K562 (cell line): ENCODE data around the gene HCN3. TPM values are rescaled to one million over a fixed set of nuclear protein-coding genes. Genes with fewer than 3 reads are reported as not detected.

Experiments used
- CCNT2 ChIP-seq: IDR thresholded peaks from 2 replicates; pipeline ENCODE4 v1.6.1; 2011; ENCODE audit warnings: borderline replicate concordance, low read depth, mild to moderate bottlenecking, moderate library complexity, mixed read lengths, low read length; ENCODE audit not compliant: insufficient read length; ENCODE audit errors: extremely low read depth
- CREB5 ChIP-seq: fragments of 250-450 bp; sonication (Bioruptor Pico); IDR thresholded peaks from 2 replicates; pipeline ENCODE4 v1.5.0; 2020; ENCODE audit warnings: mild to moderate bottlenecking
- CTBP1 ChIP-seq: fragments of 450-650 bp; IDR thresholded peaks from 2 replicates; pipeline ENCODE4 v1.6.1; 2016; ENCODE audit warnings: borderline replicate concordance
- GABPA ChIP-seq: fragments of 200-800 bp; sonication (Bioruptor generic); conservative IDR thresholded peaks from 2 replicates; pipeline ENCODE4 v1.6.1; 2016; ENCODE audit warnings: low read depth, missing genetic modification characterization, missing compliant biosample characterization
- HMG20A ChIP-seq: fragments of 450-650 bp; formaldehyde crosslinking; conservative IDR thresholded peaks from 2 replicates; pipeline ENCODE4 v1.4.0; 2020; ENCODE audit warnings: mild to moderate bottlenecking, mixed read lengths
- HSF4 ChIP-seq: fragments of 250-450 bp; sonication (Bioruptor Pico); IDR thresholded peaks from 2 replicates; pipeline ENCODE4 v2.1.2; 2022; ENCODE audit warnings: mild to moderate bottlenecking, moderate library complexity, borderline replicate concordance
- LARP7 ChIP-seq: fragments of 450-650 bp; IDR thresholded peaks from 2 replicates; pipeline ENCODE4 v1.6.1; 2016
- MCM3 ChIP-seq: fragments of 450-650 bp; IDR thresholded peaks from 2 replicates; pipeline ENCODE4 v1.6.1; 2016
- NELFE ChIP-seq: IDR thresholded peaks from 2 replicates; pipeline ENCODE4 v1.6.1; 2011; ENCODE audit warnings: mild to moderate bottlenecking; ENCODE audit not compliant: insufficient read depth, insufficient read length
- NR4A1 ChIP-seq, 2 experiments: fragments of 250-450 bp in 1 of 2; fragments of 450-650 bp in 1 of 2; sonication (Bioruptor Pico) in 1 of 2; IDR thresholded peaks; 2 replicates each; pipeline versions ENCODE4 v1.4.0 to v1.6.1; 2016 to 2020; ENCODE audit warnings: mild to moderate bottlenecking in 2 of 2, missing compliant biosample characterization in 1 of 2, missing genetic modification characterization in 1 of 2, moderate library complexity in 1 of 2
- POLR2A ChIP-seq: fragments of 450-650 bp; conservative IDR thresholded peaks from 2 replicates; pipeline ENCODE4 v1.6.1; 2016
- POLR2H ChIP-seq: IDR thresholded peaks from 2 replicates; pipeline ENCODE4 v1.6.1; 2016; ENCODE audit warnings: missing genetic modification characterization, low read depth, mild to moderate bottlenecking, control low read depth, missing compliant biosample characterization, moderate library complexity
- SMARCC2 ChIP-seq: fragments of 450-650 bp; IDR thresholded peaks from 2 replicates; pipeline ENCODE4 v1.6.1; 2017; ENCODE audit warnings: antibody characterized with exemption, moderate library complexity, mild to moderate bottlenecking, low read depth
- THAP7 ChIP-seq: fragments of 250-450 bp; sonication (Bioruptor Pico); IDR thresholded peaks from 2 replicates; pipeline ENCODE4 v1.5.0; 2021
- TSC22D4 ChIP-seq: fragments of 450-650 bp; IDR thresholded peaks from 2 replicates; pipeline ENCODE4 v1.6.1; 2016; ENCODE audit warnings: missing genetic modification characterization, missing biosample characterization, control low read depth
- ZNF134 ChIP-seq: fragments of 250-450 bp; sonication (Bioruptor Pico); conservative IDR thresholded peaks from 2 replicates; pipeline ENCODE4 v1.4.0; 2020
- ZNF280A ChIP-seq: fragments of 450-650 bp; IDR thresholded peaks from 2 replicates; pipeline ENCODE4 v1.6.1; 2018; ENCODE audit warnings: mild to moderate bottlenecking, low read depth; ENCODE audit not compliant: partially characterized antibody
- ZNF57 ChIP-seq: fragments of 450-650 bp; formaldehyde crosslinking; IDR thresholded peaks from 2 replicates; pipeline ENCODE4 v1.4.0; 2020; ENCODE audit warnings: mild to moderate bottlenecking, moderate library complexity
- ZNF609 ChIP-seq: sonication (generic); formaldehyde crosslinking; IDR thresholded peaks from 2 replicates; pipeline ENCODE4 v1.8.1; 2023; ENCODE audit warnings: missing genetic modification reagents, mild to moderate bottlenecking, borderline replicate concordance
- ZNF780A ChIP-seq: fragments of 250-450 bp; sonication (Bioruptor Pico); IDR thresholded peaks from 2 replicates; pipeline ENCODE4 v1.5.0; 2021; ENCODE audit warnings: mild to moderate bottlenecking
- polyA plus RNA-seq, 8 experiments: library from polyadenylated mRNA; depleted of rRNA in 4 of 8; stranded (reverse) in 5 of 8; unstranded in 3 of 8; fragments of >200 nt; fragmentation: Nextera tagmentation in 2 of 8; fragmentation: Illumina TruSeq in 1 of 8; extraction: Ambion mirVana in 2 of 8; extraction: Trizol in 1 of 8; gene quantifications; 2 replicates each; pipeline versions ENCODE4 v1.2.1 to v1.2.3, GENCODE V29; 2011 to 2014; ENCODE audit warnings: inconsistent platforms in 1 of 8, missing spikeins in 1 of 8
- total RNA-seq, 7 experiments: library from RNA; depleted of rRNA in 6 of 7; stranded (reverse); fragments of >200 nt in 6 of 7; fragmentation: Illumina TruSeq in 2 of 7; extraction: Trizol in 2 of 7; gene quantifications; 2 replicates each; pipeline versions ENCODE4 v1.2.1 to v1.2.3, GENCODE V29; 2011 to 2021; ENCODE audit warnings: low replicate concordance in 1 of 7

The HCN3 gene
- total and polyA plus RNA-seq, 9 of the 15 experiments (the other 6 are each of a cell fraction or from before 2014, with no cell fraction given): 0.91 to 9.7 (median 3.9) TPM

GRCh38 chr1:155273343-155274245 is 3.7 kb upstream of the HCN3 start, which contains the start of gene CLK2 (continued):
- no peak for TF ChIP-seq MCM3
- TF ChIP-seq LARP7: 0 out of 2 replicates have a peak, but pooled peaks have one; percentile 23
- no peak for TF ChIP-seq CREB5 (CRISPR knock-in tag)
- no peak for TF ChIP-seq ZNF780A (CRISPR knock-in tag)
- TF ChIP-seq HMG20A (CRISPR knock-in tag): no peak
- TF ChIP-seq ZNF609 (CRISPR knock-in tag): no peak
- TF ChIP-seq TSC22D4: no peak
- TF ChIP-seq THAP7 (CRISPR knock-in tag): no peak
- no peak for TF ChIP-seq ZNF134 (CRISPR knock-in tag)
- no peak for TF ChIP-seq ZNF57
- TF ChIP-seq GABPA (tag): peak; percentile 77
- TF ChIP-seq CCNT2: peak; percentile 59
- 0 out of 2 replicates have a peak, but pooled peaks have one; percentile 37 for TF ChIP-seq SMARCC2
- no peak for TF ChIP-seq HSF4 (CRISPR knock-in tag)
- TF ChIP-seq POLR2H (tag): peak; percentile 79
- TF ChIP-seq CTBP1: peak; percentile 74
- peak; percentile 81 for TF ChIP-seq POLR2A
- TF ChIP-seq NR4A1 (CRISPR knock-in tag; IDR thresholded peaks at IDR 0.05): no peak
- 0 out of 2 replicates have a peak, but pooled peaks have one; percentile 40 for TF ChIP-seq NR4A1 (tag; IDR thresholded peaks at IDR 0.05)
- no peak for TF ChIP-seq ZNF280A
- TF ChIP-seq NELFE: no peak
